HG02678 (cell line): Measurements from ENCODE around the gene HDHD5.
A peak's percentile ranks its signal among the peaks of the same experiment; 100 is the strongest.

Source experiments
- ATAC-seq: cut with Tn5 transposase; IDR thresholded peaks from one replicate; pipeline ENCODE4 v1.9.1; 2021; ENCODE audit warnings: mild to moderate bottlenecking, moderate library complexity; ENCODE audit not compliant: unreplicated experiment

Gene HDHD5

DNA sequence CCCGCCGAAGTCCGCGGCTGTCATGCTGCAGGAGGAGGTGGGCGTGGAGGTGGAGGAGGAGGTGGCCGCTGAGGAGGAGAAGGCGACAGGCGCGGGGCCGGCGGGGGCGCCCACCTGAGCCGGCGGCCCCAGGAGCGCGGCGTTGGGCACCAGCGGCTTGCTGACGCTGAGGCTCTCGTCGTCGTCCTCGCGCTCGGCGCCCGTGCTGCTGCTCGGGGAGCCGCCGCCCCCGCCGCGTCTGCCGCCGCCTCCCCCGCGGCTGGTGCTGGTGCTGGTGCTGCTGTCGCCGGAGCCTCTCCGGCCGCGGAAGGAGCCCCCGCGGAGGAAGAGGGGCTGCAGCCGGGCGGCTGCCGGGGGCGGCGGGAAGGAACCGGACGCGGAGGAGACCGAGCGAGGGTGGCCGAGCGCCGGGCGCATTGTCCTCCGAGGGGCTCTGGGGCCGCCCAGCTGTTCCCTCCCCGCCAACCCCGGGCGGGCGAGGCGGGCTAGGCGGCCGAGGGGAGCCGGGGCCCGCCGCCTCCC lies 38.3 kb downstream of the HDHD5 start:
- ATAC-seq, result peak; percentile 19

DNA sequence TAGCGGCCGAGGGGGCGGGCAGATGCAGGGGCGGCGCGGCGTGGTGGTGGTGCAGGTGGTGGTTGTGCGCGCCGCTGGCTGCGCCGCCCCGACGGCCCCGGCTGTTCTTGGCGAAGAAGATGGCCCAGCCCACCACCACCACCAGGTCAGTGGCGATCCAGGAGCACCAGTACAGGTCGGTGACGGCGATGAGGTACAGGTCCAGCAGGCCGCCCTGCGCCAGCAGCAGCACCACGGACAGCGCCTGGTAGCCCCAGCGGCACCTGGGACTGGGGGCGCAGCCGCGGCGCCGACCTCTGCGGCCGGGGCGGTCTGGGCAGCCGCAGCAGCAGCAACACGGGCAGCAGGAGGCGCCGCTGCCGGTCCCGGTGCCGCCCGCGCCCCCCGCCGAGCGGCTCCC lies 38.8 kb downstream of the HDHD5 start:
- ATAC-seq, result peak; percentile 46

DNA sequence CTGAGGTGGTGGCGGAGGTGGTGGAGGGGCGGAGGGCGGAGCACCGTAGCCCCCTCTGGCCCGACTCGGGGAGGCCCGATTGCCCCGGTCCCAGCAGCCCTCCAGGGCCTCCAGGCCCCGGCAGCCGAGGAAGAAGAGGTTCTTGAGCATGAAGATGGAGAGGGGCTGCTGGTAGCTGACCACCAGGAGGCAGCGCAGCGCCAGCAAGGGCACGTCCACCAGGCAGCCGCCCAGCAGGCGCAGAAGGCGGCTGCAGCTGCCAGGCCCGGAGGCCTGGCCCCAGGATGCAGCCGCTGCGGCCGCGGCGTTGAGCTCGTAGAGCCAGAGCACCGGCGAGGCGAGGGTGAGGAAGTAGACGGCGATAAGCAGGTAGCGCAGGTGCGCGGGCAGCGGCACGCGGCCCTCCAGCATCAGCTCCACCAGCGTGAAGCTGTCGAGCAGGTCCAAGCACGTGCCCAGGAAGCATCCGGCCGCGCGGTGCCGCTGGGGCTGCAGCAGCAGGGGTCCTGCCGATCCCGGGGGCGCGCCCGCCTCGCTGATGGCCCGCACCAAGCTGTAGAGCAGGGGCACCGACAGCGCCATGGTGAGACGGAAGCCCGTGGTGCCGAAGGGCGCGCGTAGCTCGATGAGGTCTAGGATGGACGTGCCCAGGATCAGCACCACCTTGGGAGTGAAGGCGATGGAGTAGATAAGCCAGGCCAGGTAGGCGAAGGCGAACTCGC lies 39.4 kb downstream of the HDHD5 start:
- ATAC-seq, result no peak

DNA sequence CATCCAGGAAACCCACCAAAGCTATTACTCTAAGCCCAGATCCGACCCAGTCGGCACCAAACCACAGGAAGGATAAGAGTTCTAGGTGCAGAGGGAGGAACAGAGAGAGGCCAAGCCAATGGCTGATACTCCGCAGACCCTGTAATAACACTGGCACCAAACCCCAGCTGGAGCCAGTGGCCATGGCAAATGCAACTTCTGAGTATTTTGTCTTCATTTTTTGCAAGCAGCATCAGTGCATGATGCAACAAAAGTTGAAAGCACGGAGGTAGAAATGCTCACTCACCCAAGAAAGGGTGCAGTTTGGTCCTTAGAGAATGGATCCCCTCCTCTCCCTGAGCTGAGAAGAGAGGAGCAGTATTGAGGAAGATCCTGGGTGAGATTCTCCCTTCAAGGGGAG lies 40.7 kb downstream of the HDHD5 start:
- no peak for ATAC-seq

DNA sequence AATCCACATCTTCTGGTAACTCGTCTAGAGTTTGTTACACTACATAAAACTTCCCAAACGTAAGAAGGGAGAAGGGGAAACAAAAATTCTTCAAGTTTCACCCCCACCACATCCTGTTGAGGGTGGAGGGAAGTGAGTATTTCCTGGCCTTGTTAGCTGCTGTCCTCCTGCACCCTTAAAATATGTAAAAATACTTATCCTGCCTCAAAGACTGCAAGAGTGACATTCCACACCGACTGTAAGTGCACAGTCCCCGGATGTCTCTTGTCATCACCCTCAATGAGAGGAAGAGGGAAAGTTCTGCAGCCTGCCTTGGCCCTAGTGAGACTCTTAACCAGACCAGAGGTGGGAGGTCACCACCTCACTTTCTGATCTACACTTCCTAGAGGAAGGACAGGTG lies 41.2 kb downstream of the HDHD5 start:
- ATAC-seq, result no peak

DNA sequence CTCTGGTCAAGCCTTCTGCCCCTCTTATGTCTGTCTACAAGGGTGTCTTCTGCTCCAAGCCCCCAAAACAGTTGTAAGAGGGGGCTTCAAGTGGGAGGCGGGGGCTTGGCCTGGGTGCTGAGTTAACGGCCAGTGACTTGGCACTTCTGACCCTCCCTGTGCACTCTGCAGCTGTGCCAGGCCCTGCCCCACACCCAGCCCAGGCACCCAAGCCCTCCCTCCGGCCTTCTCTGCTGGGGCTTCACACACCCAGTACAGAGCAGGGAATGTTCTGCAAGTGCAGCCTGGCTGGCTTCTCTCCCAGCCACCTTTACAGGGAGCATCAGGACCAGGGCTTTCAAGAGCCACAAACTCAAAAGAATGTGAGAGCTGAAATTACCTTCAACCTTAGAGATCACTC lies 41.7 kb downstream of the HDHD5 start:
- no peak for ATAC-seq

DNA sequence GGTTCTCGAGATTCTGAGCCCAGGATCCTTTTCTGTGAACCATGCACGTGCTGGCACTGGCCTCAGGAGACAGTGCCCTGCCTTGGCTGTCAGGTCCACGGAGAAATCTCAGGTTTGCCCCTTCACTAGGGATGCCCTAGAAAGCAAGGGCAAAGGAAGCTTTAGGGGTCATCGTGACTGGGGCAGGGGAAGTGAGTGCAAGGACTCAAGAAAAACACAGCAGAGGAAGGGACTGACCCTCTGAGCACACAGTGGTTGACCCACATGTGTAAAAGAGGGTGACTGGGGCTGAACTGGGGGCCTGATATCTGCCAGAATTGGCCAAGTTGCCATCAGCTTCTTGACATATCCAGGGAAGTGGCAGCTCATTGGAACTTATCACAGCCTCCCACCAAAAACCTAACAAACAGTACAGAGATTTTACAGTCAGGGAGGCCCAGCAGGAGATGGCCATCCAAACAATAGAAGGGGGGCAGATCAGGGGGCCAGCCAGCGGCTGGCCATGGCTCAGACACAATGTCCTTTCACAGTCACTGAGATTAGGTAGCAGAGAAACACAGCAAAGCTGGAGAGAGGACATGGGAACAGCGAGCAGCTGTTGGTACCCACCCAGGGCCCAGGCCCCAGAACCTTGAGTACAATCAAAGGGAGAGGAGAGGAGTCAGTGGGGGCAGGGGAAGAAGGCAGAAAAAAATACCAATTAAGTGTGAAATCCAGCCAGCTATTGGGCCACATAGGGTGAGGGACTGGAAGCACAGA lies 42.3 kb downstream of the HDHD5 start:
- ATAC-seq, result no peak

DNA sequence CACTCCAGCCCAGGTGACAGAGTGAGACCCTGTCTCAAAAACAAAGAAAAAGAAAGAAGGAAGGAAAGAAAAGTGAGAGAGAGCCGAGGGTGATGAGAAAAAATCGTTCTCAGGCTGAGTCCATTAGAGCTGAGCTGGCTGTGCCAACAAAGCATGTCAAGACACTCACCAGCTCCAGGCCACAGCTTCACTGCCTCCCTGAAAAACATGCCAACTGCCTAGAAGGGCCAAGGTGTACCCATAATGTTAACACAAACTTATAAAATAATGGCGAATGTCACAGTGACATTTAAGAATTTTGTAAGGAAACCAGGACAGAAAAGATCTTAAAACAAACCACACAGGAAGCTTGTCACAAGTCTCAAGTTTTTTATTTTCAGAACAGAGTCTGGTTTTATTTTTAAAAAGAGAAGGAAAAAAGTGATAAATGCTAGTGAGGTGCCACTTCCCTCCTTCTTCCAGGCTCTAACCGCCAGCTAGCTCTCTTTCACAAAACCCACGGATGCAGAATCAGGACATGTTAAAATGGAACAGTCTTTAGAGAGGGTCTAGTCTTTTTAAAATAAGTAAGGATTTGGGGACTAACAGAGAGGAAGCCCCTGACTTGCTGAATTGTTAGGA lies 43.0 kb downstream of the HDHD5 start:
- no peak for ATAC-seq

DNA sequence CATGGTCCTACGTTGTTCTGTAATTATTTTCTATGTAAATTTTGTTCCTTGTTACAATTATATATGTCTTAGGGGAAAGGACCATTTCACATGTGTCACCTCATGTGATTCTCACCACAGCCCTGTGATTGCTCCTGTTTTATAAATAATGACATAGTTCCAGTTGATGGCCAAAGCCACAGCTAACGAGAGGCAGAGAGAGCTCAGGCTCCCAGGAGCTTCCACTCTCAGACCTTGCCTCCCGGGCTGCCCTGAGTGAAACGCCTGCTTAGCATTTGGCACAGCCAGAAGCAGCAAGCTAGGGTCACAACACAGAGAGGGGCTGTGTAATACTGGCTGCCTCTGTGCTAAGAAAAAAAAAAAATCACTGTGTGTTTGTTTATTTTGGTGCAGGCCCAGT lies 43.8 kb downstream of the HDHD5 start:
- ATAC-seq, result no peak

DNA sequence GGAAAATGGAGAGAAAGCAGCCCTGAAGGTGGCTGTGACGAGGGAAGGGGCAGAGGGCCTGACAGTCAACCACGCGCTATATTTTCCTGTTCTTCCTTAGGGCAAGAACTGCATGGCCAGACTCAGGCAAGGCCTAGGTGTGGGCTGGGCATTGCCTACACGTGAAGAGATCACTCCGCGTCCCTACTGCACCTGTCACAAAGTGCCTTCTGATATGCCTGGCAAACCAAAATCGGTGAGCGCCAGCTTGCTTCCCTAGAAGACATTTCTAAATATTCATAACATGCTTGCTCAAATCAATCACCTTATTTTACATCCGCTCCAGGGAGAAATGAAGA lies 44.2 kb downstream of the HDHD5 start:
- no peak for ATAC-seq

DNA sequence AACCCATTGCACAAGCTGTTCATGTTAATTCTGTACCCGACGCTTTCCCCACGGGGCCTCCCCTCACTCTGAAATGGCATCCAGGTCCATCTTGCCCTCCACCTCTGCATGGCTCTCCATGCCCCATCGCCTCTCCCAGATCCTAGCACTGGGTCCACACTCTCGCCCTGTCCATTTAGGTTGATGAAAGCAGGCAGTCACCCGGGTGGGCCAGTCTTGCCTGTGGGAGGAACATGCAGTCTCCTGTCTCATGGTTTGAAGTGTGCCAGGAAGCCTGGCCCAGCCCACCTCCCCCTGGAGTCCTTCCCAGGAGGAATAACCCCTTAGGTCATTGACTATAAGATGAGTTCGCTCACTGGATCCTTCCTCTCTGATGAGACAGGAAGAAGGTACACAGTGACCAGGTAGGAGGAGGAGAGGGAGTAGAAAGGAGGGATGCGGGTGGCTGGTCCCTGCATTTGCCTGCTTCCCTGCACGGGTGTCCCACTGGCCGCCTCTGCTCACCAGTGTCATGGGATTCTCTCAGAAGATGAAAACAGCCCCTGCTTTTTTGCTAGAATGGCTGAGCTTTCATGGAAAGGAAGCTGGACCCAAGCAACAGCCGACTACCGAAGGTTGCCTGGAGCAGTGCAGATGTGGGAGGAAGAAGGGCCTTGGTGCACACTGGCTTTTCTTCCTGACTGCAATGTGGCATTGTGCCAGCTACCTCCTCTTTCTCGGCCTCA lies 44.7 kb downstream of the HDHD5 start:
- no peak for ATAC-seq

DNA sequence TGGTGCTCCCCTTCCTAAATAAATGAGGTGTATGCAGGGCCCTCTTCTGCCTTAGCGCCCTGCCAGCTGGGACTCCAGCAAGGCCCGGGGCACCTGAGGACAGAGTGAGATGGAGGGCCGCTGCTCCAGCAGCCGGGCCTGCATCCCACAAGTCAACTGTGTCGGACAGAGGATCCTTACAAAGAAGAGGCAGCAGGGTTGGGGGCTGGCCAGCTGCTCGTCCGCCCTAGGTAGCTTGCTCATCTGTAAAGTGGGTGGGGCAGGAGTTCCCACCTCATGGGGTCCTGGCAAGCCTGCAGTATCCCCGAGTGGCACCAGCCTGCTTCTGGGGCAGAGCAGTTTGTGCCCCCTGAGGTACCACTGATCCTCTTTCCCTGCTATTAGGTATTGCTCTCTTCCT lies 45.5 kb downstream of the HDHD5 start:
- no peak for ATAC-seq

DNA sequence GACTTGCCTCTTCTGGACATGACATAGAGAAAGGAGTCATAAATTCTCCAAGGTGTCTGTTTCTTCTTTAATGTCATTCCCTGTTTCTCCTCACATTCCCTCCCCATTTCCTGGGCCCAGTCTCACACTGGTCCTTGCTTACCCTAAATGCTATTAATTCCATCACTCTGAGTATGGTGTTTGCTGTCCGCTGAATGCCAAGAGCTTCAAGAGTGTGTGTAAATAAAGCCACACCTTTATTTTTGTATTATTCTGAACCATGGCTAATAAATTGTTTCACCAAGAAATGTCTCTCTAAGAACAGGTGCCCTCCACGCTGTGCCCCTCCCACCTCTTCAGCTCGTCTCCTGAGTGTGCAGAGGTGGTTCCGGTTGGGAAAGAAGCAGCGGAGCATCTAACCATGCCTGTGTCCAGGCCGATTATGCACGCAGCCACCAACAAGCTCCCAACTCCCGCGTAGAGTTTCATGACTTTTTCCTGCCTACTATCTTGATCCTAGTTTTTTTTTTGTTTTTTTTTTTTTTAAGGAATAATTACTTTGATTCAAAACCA lies 46.5 kb downstream of the HDHD5 start:
- no peak for ATAC-seq

DNA sequence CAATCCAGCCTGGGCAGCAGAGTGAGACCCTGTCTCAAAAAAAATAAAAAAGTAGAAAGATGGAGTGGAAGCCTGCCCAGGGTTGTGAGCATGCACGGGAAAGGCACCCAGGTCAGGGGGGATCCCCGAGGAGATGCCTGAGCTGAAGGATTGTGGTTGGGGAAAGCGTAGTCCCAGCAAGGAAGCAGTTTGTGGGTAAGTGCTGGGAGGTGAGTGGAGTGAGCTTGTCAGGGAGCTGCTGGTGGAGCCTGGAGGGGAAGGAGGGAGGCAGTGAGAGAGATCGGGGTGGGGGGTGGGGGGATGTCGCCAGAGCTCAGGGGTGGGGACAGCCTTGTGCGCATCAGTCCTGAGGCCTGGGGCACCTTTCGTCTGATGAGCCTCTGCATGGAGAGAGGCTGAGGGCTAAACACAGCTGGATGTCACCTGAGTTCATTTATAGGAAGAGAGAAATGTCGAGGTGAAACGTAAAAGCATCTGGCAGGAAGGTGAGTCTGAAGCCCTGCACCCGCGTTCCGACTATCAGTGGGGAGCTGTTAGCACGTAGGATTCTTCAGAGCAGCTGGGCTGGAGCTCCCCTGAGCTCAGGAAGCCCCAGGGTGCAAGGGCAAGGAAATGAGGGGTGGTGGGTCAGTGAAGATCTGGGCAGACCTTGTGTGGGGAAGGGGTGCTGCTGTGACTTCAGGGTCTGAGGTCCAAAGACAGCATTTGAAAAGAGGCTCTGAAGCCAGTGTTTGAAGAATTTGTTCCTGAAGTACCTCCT lies 48.1 kb downstream of the HDHD5 start:
- ATAC-seq, result no peak

DNA sequence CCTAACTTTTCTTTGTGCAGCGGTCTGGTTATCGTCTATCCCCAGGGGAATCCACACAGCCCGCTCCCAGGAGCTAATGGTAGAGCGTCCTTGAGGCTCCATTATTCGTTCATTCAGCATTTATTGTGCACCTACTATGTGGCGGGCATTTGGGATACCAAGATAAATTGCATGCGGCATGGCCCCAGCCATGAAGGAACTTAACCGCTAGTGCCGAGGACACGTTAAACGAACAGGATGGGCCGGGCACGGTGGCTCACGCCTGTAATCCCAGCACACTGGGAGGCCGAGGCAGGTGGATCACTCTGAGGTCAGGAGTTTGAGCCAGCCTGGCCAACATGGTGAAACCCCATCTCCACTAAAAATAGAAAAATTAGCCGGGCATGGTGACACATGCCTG lies 49.1 kb downstream of the HDHD5 start:
- no peak for ATAC-seq

DNA sequence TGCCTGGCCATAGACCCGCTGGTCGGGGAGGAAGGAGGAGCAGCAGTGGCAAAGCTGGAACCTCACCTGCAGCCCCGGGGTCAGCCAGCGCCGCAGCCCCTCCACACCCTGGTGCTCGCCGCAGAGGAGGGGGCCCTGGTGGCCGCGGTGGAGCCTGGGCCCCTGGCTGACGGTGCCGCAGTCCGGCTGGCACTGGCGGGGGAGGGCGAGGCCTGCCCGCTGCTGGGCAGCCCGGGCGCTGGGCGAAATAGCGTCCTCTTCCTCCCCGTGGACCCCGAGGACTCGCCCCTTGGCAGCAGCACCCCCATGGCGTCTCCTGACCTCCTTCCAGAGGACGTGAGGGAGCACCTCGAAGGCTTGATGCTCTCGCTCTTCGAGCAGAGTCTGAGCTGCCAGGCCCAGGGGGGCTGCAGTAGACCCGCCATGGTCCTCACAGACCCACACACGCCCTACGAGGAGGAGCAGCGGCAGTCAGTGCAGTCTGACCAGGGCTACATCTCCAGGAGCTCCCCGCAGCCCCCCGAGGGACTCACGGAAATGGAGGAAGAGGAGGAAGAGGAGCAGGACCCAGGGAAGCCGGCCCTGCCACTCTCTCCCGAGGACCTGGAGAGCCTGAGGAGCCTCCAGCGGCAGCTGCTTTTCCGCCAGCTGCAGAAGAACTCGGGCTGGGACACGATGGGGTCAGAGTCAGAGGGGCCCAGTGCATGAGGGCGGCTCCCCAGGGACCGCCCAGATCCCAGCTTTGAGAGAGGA lies 49.8 kb downstream of the HDHD5 start:
- ATAC-seq, result no peak

DNA sequence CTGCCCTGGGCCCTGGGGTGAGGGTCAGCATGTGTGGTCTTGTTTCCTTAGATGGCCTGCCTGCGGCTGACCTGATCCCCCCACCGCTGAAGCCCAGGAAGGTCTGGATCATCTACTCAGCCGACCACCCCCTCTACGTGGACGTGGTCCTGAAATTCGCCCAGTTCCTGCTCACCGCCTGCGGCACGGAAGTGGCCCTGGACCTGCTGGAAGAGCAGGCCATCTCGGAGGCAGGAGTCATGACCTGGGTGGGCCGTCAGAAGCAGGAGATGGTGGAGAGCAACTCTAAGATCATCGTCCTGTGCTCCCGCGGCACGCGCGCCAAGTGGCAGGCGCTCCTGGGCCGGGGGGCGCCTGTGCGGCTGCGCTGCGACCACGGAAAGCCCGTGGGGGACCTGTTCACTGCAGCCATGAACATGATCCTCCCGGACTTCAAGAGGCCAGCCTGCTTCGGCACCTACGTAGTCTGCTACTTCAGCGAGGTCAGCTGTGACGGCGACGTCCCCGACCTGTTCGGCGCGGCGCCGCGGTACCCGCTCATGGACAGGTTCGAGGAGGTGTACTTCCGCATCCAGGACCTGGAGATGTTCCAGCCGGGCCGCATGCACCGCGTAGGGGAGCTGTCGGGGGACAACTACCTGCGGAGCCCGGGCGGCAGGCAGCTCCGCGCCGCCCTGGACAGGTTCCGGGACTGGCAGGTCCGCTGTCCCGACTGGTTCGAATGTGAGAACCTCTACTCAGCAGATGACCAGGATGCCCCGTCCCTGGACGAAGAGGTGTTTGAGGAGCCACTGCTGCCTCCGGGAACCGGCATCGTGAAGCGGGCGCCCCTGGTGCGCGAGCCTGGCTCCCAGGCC lies 50.6 kb downstream of the HDHD5 start:
- ATAC-seq, result no peak

DNA sequence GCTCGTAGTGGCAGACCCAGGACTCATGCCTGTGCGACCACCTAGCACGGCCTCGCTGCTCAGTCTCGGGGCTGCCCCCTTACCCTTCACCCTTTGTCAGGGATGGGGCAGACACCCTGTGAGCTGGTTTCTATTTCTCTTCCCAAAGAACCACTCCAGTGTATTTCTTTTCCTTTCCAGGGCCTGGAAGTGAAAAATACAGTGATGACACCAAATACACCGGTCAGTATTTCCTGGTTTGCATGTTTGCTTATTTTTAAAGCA lies 51.6 kb downstream of the HDHD5 start:
- ATAC-seq, result no peak
